ENCODE data around the gene TBATA.

The TBATA gene

GRCh38 chr10:70758757-70759514 lies 26.2 kb downstream of the TBATA start:
- no peak overlapping the region for H3K27ac ChIP-seq
- TF ChIP-seq ZFX (IDR thresholded peaks at IDR 0.05; ENCODE audit: borderline replicate concordance) (no peak), CTCF (IDR thresholded peaks at IDR 0.05) (peak; percentile 76)

- no peak overlapping the region for H3K27ac ChIP-seq
- TF ChIP-seq CTCF (IDR thresholded peaks at IDR 0.05) (no peak), ZFX (IDR thresholded peaks at IDR 0.05; ENCODE audit: borderline replicate concordance) (no peak)
These were observed 27.3 kb downstream of the TBATA start for GRCh38 chr10:70757856-70758255.

DNA sequence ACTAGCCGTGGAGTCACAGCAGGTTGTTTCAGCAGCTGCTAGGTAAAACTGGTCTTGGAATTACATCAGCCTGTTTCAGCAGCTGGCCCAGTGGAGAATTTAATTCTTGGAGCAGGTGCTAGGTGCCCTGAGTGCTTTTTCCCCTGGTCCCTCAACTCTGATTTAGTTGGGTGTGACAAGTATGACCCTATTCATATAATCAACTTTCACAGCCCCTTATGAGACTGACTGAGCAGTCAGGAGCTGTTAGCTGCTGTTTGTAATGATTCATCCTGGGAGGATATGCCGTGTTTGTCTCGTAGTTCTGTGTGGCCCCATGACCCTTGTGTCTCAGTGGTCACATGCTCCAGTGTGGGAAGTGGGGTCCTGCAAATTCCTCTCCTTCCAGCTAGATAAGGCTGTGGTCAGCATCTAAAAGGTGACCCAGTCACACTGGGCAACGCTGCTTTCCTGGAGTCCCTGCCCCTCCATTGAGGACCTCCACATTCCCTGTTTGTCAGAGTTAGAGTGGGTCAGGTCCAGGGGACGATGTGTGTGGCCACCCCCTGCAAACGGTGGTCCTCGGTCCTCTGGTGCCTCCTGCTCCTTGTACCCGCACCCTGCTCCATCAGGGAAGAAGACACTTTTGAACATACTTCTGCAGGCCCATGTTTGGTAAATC lies 28.3 kb downstream of the TBATA start:
- no peak for TF ChIP-seq CTCF (IDR thresholded peaks at IDR 0.05)
- no peak for TF ChIP-seq ZFX (IDR thresholded peaks at IDR 0.05; ENCODE audit: borderline replicate concordance)
- no peak overlapping the region for H3K27ac ChIP-seq

DNA sequence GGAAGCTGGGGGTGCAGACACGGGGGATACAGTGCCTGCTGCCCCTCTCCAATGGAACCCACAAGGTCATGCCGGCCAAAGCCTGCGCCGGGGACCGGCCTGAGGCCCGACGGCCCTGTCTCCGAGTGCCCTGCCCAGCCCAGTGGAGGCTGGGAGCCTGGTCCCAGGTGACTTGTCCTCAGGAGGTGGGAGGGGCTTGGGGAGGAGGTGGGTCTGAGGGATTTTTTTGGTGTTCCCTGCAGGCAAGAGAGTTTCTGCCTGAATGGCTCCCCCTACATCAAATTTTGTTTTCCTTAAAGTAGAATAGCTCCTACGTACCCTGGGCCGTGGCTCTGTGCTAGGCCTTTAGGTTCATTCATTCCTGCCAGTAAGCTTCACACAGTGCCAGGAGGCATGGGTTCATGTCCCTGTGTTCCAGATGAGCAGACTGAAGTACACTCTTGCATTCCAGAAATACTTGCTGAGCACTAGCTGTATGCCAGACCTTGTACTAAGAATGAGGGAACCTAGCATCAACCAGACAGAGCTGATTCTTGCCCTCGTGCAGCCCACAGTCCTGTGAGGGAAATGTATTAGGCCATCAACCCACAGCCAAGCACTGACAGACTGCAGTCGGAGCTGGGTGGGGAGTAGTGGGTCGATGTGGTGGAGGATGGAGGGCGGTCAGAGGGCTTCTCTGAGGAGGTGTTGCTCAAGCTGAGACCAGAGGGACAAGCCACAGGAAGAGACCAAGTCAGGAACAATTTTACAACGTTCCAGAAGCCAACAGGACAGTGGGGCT lies 31.1 kb downstream of the TBATA start:
- H3K27ac ChIP-seq: no peak overlapping the region
- no peak for TF ChIP-seq ZFX (IDR thresholded peaks at IDR 0.05; ENCODE audit: borderline replicate concordance)
- TF ChIP-seq CTCF (IDR thresholded peaks at IDR 0.05): no peak

GRCh38 chr10:70753026-70753663 lies 32.0 kb downstream of the TBATA start:
- no peak overlapping the region for H3K27ac ChIP-seq
- TF ChIP-seq CTCF (IDR thresholded peaks at IDR 0.05) (no peak), ZFX (IDR thresholded peaks at IDR 0.05; ENCODE audit: borderline replicate concordance) (no peak)

GRCh38 chr10:70752571-70752970 lies 32.6 kb downstream of the TBATA start:
- no peak overlapping the region for H3K27ac ChIP-seq
- TF ChIP-seq CTCF (IDR thresholded peaks at IDR 0.05) (no peak), ZFX (IDR thresholded peaks at IDR 0.05; ENCODE audit: borderline replicate concordance) (no peak)

All from 22Rv1 (cell line).